ENCODE measurements around the gene BCR.
"Not testable (repeated sequence)": the region's sequence is repeated elsewhere in the genome, so short reads cannot be mapped to it uniquely, and the experiment has no call there.

The BCR gene

GRCh38 chr22:23353004-23353403 lies 172.7 kb downstream of the BCR start:
- TF ChIP-seq Cebpa-rat (IDR thresholded peaks at IDR 0.05) = no peak
- Histone ChIP-seq H3K36me3 (no peaks in the 10 kb centered on the region), H3K4me1 (no peaks in the 10 kb centered on the region), H3K9me3 (no peaks in the 10 kb centered on the region), H3K4me3 (no peak overlapping the region), H3K9ac (no peak overlapping the region), H3K4me2 (no peak overlapping the region), H3K27me3 (no peaks in the 10 kb centered on the region), H3K27ac (no peak overlapping the region), H4K20me1 (no peaks in the 10 kb centered on the region)

GRCh38 chr22:23353696-23354095 lies 173.4 kb downstream of the BCR start:
- no peak for TF ChIP-seq Cebpa-rat (IDR thresholded peaks at IDR 0.05)
- Histone ChIP-seq H4K20me1 (no peaks in the 10 kb centered on the region), H3K27me3 (no peaks in the 10 kb centered on the region), H3K36me3 (no peaks in the 10 kb centered on the region), H3K4me2 (no peak overlapping the region), H3K4me3 (no peak overlapping the region), H3K4me1 (no peaks in the 10 kb centered on the region), H3K27ac (no peak overlapping the region), H3K9ac (no peak overlapping the region), H3K9me3 (no peaks in the 10 kb centered on the region)

- no peaks in the 10 kb centered on the region for H4K20me1 ChIP-seq
- no peak for TF ChIP-seq Cebpa-rat (IDR thresholded peaks at IDR 0.05)
- H3K27me3 ChIP-seq = no peaks in the 10 kb centered on the region
These were observed 175.8 kb downstream of the BCR start for GRCh38 chr22:23356094-23356493.

GRCh38 chr22:23357053-23357452 lies 176.7 kb downstream of the BCR start:
- no peak overlapping the region for H3K4me3 ChIP-seq
- H3K9ac ChIP-seq = no peak overlapping the region
- no peaks in the 10 kb centered on the region for H4K20me1 ChIP-seq
- no peak for TF ChIP-seq Cebpa-rat (IDR thresholded peaks at IDR 0.05)
- no peaks in the 10 kb centered on the region for H3K36me3 ChIP-seq
- no peaks in the 10 kb centered on the region for H3K9me3 ChIP-seq
- H3K27ac ChIP-seq = no peak overlapping the region
- H3K27me3 ChIP-seq = no peaks in the 10 kb centered on the region
- no peak overlapping the region for H3K4me2 ChIP-seq
- H3K4me1 ChIP-seq = no peaks in the 10 kb centered on the region

More at GRCh38 chr22:23356094-23356493, 175.8 kb downstream of the BCR start:
- Histone ChIP-seq H3K4me2 (no peak overlapping the region), H3K9me3 (no peaks in the 10 kb centered on the region), H3K36me3 (no peaks in the 10 kb centered on the region), H3K9ac (no peak overlapping the region), H3K27ac (no peak overlapping the region), H3K4me1 (no peaks in the 10 kb centered on the region), H3K4me3 (no peak overlapping the region)

- Histone ChIP-seq H3K27ac (no peak overlapping the region), H3K4me3 (no peak overlapping the region), H4K20me1 (no peaks in the 10 kb centered on the region), H3K9ac (no peak overlapping the region), H3K4me2 (no peak overlapping the region), H3K27me3 (no peaks in the 10 kb centered on the region), H3K36me3 (no peaks in the 10 kb centered on the region), H3K9me3 (0 out of 2 replicates have a peak, but pooled peaks cover 7% of the 10 kb centered on the region), H3K4me1 (peaks cover 9% of the 10 kb centered on the region; the same call in 1 of the 2 replicates)
- TF ChIP-seq Cebpa-rat (IDR thresholded peaks at IDR 0.05) = no peak
These were observed 179.3 kb downstream of the BCR start for GRCh38 chr22:23359583-23360123.

GRCh38 chr22:23361676-23362075 lies 181.4 kb downstream of the BCR start:
- TF ChIP-seq Cebpa-rat (IDR thresholded peaks at IDR 0.05) = no peak
- no peak overlapping the region for H3K4me2 ChIP-seq
- no peaks in the 10 kb centered on the region for H3K27me3 ChIP-seq
- H3K4me1 ChIP-seq = peaks cover 9% of the 10 kb centered on the region; the same call in 1 of the 2 replicates
- no peaks in the 10 kb centered on the region for H4K20me1 ChIP-seq
- H3K9me3 ChIP-seq = 0 out of 2 replicates have a peak, but pooled peaks cover 7% of the 10 kb centered on the region
- H3K9ac ChIP-seq = no peak overlapping the region
- H3K27ac ChIP-seq = no peak overlapping the region
- no peak overlapping the region for H3K4me3 ChIP-seq
- no peaks in the 10 kb centered on the region for H3K36me3 ChIP-seq

GRCh38 chr22:23363683-23364082 lies 183.4 kb downstream of the BCR start:
- TF ChIP-seq Cebpa-rat (IDR thresholded peaks at IDR 0.05) = no peak
- Histone ChIP-seq H3K4me3 (no peak overlapping the region), H3K36me3 (no peaks in the 10 kb centered on the region), H3K4me1 (peaks cover 9% of the 10 kb centered on the region; the same call in 1 of the 2 replicates), H4K20me1 (no peaks in the 10 kb centered on the region), H3K9ac (no peak overlapping the region), H3K27me3 (no peaks in the 10 kb centered on the region), H3K9me3 (0 out of 2 replicates have a peak, but pooled peaks cover 7% of the 10 kb centered on the region), H3K27ac (no peak overlapping the region), H3K4me2 (no peak overlapping the region)

- TF ChIP-seq Cebpa-rat (IDR thresholded peaks at IDR 0.05) = no peak
- no peaks in the 10 kb centered on the region for H3K27me3 ChIP-seq
These were observed 184.1 kb downstream of the BCR start for GRCh38 chr22:23364389-23364788.

GRCh38 chr22:23365524-23365923 lies 185.2 kb downstream of the BCR start:
- H3K27me3 ChIP-seq = no peaks in the 10 kb centered on the region

More at GRCh38 chr22:23364389-23364788, 184.1 kb downstream of the BCR start:
- Histone ChIP-seq H3K36me3 (no peaks in the 10 kb centered on the region), H3K9ac (no peak overlapping the region), H3K4me1 (peaks cover 9% of the 10 kb centered on the region; the same call in 1 of the 2 replicates), H4K20me1 (no peaks in the 10 kb centered on the region), H3K27ac (no peak overlapping the region), H3K4me2 (no peak overlapping the region), H3K4me3 (no peak overlapping the region), H3K9me3 (0 out of 2 replicates have a peak, but pooled peaks cover 7% of the 10 kb centered on the region)

GRCh38 chr22:23365961-23366360 lies 185.7 kb downstream of the BCR start:
- Histone ChIP-seq H3K27me3 (no peaks in the 10 kb centered on the region), H4K20me1 (no peaks in the 10 kb centered on the region), H3K4me3 (no peak overlapping the region), H3K27ac (no peak overlapping the region), H3K4me2 (no peak overlapping the region), H3K9ac (no peak overlapping the region), H3K9me3 (0 out of 2 replicates have a peak, but pooled peaks cover 7% of the 10 kb centered on the region), H3K36me3 (no peaks in the 10 kb centered on the region), H3K4me1 (peaks cover 9% of the 10 kb centered on the region; the same call in 1 of the 2 replicates)
- TF ChIP-seq Cebpa-rat (IDR thresholded peaks at IDR 0.05) = no peak

More at GRCh38 chr22:23365524-23365923, 185.2 kb downstream of the BCR start:
- no peak for TF ChIP-seq Cebpa-rat (IDR thresholded peaks at IDR 0.05)
- Histone ChIP-seq H3K4me3 (no peak overlapping the region), H3K9me3 (0 out of 2 replicates have a peak, but pooled peaks cover 7% of the 10 kb centered on the region), H4K20me1 (no peaks in the 10 kb centered on the region), H3K36me3 (no peaks in the 10 kb centered on the region), H3K9ac (no peak overlapping the region), H3K27ac (no peak overlapping the region), H3K4me1 (peaks cover 9% of the 10 kb centered on the region; the same call in 1 of the 2 replicates), H3K4me2 (no peak overlapping the region)

GRCh38 chr22:23367196-23367595 lies 186.9 kb downstream of the BCR start:
- not testable (repeated sequence) for H3K27me3 ChIP-seq, H3K4me2 ChIP-seq, H3K27ac ChIP-seq, H3K4me3 ChIP-seq, H3K9me3 ChIP-seq, H3K36me3 ChIP-seq, H3K9ac ChIP-seq, H4K20me1 ChIP-seq, H3K4me1 ChIP-seq
